Breast epithelium (tissue), 4 donors: Measurements from ENCODE around the gene CACNA1E. TPM values are rescaled to one million over a fixed set of nuclear protein-coding genes. Genes with fewer than 3 reads are reported as not detected.
"Not testable (repeated sequence)": the region's sequence is repeated elsewhere in the genome, so short reads cannot be mapped to it uniquely, and the experiment has no call there.

ENCODE experiments used
- DNase-seq, 2 donors: peaks; one replicate each; pipeline ENCODE4 v3.0.0-alpha.2; 2019; ENCODE audit warnings: low spot score in 2 of 2
- H3K27ac ChIP-seq, 2 donors: fragments of 200-600 bp; sonication (generic) in 1 of 2; one replicate each; pipeline ENCODE4 v1.5.1; 2016 to 2019; ENCODE audit warnings: mild to moderate bottlenecking in 1 of 2
- H3K27me3 ChIP-seq, 2 donors: fragments of 200-600 bp; sonication (generic) in 1 of 2; one replicate each; pipeline versions ENCODE4 v1.5.1 to v1.6.0; 2017 to 2019; ENCODE audit warnings: control low read depth in 1 of 2, mild to moderate bottlenecking in 1 of 2
- H3K36me3 ChIP-seq: fragments of 200-600 bp; one replicate; pipeline ENCODE4 v1.5.1; 2019
- H3K4me1 ChIP-seq, 2 donors: fragments of 200-600 bp; sonication (generic); one replicate each; pipeline ENCODE4 v1.5.1; 2016 to 2019; ENCODE audit warnings: control low read depth in 1 of 2
- H3K4me3 ChIP-seq, 3 donors: fragments of 200-600 bp; sonication (generic); 1 replicate in 2 of 3; 2 replicates in 1 of 3; pipeline ENCODE4 v1.5.1; 2016 to 2019; ENCODE audit warnings: mild to moderate bottlenecking in 3 of 3, moderate library complexity in 2 of 3
- H3K9me3 ChIP-seq, 2 donors: fragments of 200-600 bp; sonication (generic) in 1 of 2; one replicate each; pipeline ENCODE4 v1.5.1; 2016 to 2019; ENCODE audit warnings: control low read depth in 1 of 2
- POLR2A ChIP-seq: fragments of 450-650 bp; IDR thresholded peaks from one replicate; pipeline ENCODE4 v1.6.1; 2016; ENCODE audit warnings: antibody characterized with exemption, mild to moderate bottlenecking, moderate library complexity
- POLR2AphosphoS5 ChIP-seq, 3 donors: sonication (generic); formaldehyde crosslinking; IDR thresholded peaks; one replicate each; pipeline ENCODE4 v1.6.1; 2017; ENCODE audit warnings: antibody characterized with exemption in 3 of 3
- intact Hi-C: fragments of 100-400 bp; cut with DNase I; formaldehyde crosslinking; loops from one replicate; pipeline ENCODE4 v1.15.1; 2023; ENCODE audit warnings: low total_unique reads
- total RNA-seq, 3 donors: library from RNA; depleted of rRNA; stranded (reverse); fragments of >200 nt; gene quantifications; one replicate each; pipeline ENCODE4 v1.1.0, GENCODE V29; 2016
- TF ChIP-seq, protein P1 (sequence below), 3 donors: fragments of 450-650 bp; IDR thresholded peaks; one replicate each; pipeline ENCODE4 v1.5.1; 2016 to 2017; ENCODE audit warnings: antibody characterized with exemption in 3 of 3, mild to moderate bottlenecking in 3 of 3, moderate library complexity in 3 of 3

CACNA1E gene
- total RNA-seq, 3 donors from 2014 or later: under 0.01 TPM; not detected in 2

DNA sequence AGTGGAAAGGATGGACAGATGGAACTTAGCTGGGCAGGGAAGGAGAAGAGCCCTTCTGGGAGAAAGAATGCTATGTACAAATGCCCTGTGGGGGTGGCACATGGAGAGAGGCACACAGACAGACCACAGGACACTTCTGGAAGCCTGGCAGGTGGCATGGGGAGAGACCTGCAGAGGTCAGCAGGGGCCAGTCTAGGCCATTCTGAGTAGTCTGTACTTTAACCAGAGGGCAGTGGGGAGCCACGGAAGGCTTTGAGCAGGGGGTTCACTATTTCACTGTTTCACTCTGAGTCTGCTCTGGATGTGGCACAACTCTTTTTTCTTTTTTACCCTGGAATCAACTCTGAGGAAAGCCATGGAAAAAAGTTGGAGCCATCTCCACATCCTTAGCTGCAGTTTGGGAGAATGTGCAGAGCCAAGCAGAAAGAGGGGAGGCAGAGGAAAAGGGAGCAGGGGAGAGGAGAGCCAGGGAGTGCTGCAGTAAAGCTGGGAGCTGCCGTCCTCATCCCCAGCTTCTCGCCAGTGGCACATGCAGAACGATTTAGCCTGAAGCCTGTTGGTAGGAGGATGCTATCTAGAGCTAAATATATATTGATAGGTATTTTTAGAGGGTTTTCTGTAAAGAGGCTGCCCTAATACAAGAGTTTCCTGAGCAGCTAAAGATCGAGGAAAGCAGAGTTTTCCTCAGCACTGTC is 34.0 kb downstream of the CACNA1E start:
- DNase-seq: no peak
- H3K27ac ChIP-seq: no peak overlapping the region
- no peaks in the 10 kb centered on the region for H3K27me3 ChIP-seq
- intact Hi-C loops: no loop called here
- H3K4me1 ChIP-seq: no peaks in the 10 kb centered on the region
- no peaks in the 10 kb centered on the region for H3K36me3 ChIP-seq
- TF ChIP-seq POLR2A: no peak
- no peak for TF ChIP-seq POLR2AphosphoS5 (IDR thresholded peaks at IDR 0.05)
- TF ChIP-seq, protein P1, sequence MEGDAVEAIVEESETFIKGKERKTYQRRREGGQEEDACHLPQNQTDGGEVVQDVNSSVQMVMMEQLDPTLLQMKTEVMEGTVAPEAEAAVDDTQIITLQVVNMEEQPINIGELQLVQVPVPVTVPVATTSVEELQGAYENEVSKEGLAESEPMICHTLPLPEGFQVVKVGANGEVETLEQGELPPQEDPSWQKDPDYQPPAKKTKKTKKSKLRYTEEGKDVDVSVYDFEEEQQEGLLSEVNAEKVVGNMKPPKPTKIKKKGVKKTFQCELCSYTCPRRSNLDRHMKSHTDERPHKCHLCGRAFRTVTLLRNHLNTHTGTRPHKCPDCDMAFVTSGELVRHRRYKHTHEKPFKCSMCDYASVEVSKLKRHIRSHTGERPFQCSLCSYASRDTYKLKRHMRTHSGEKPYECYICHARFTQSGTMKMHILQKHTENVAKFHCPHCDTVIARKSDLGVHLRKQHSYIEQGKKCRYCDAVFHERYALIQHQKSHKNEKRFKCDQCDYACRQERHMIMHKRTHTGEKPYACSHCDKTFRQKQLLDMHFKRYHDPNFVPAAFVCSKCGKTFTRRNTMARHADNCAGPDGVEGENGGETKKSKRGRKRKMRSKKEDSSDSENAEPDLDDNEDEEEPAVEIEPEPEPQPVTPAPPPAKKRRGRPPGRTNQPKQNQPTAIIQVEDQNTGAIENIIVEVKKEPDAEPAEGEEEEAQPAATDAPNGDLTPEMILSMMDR (IDR thresholded peaks at IDR 0.05): no peak
- H3K4me3 ChIP-seq: no peak overlapping the region
- no peaks in the 10 kb centered on the region for H3K9me3 ChIP-seq

DNA sequence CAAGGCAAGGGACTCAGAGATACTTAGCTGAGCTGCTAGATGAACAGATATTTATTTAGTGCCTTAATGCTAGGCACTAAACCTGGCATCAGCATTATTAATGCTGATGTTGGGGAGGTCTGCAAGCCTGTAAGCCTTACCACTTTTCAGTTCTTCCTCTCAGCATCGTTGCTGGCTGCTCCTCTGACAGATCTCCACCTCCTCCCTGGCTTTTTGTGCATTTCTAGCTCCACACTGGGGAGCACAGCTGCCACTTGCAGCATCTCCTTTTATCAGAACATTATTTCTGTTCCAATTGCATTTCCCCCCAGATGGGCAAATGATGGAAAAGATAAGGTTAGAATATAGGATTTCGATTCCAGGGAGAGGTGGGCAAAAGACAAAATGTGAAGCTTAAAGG is 34.8 kb downstream of the CACNA1E start:
- no peak for DNase-seq
- H3K9me3 ChIP-seq: no peaks in the 10 kb centered on the region
- no peaks in the 10 kb centered on the region for H3K27me3 ChIP-seq
- intact Hi-C loops: no loop called here
- H3K4me3 ChIP-seq: no peak overlapping the region
- no peaks in the 10 kb centered on the region for H3K36me3 ChIP-seq
- TF ChIP-seq, protein P1 (IDR thresholded peaks at IDR 0.05): no peak
- TF ChIP-seq POLR2A (no peak), POLR2AphosphoS5 (IDR thresholded peaks at IDR 0.05) (no peak)
- H3K27ac ChIP-seq: no peak overlapping the region
- H3K4me1 ChIP-seq: no peaks in the 10 kb centered on the region

DNA sequence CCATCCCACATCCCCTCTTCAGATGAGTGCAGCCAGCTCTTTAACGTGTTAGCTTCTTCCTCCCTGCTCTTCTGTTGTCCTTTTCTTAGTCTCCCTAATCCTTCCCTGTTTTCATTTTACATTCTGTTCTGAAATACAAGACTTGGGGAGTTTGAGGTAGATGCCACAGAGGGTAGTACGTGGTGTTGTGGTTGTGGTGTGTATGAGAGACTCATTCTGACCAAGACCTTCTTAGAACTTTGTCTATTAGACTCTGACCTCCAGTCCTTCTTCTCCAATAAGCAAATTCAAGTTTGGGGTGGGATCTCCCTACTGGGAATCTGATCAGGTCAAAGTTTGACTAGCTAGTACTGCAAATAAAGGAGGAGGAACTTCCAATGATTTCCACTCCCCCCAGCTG is 39.5 kb downstream of the CACNA1E start:
- TF ChIP-seq, protein P1 (IDR thresholded peaks at IDR 0.05): no peak
- TF ChIP-seq POLR2A (no peak), POLR2AphosphoS5 (IDR thresholded peaks at IDR 0.05) (no peak)
- Histone ChIP-seq H3K36me3 (no peaks in the 10 kb centered on the region), H3K27ac (no peak overlapping the region), H3K27me3 (no peaks in the 10 kb centered on the region), H3K9me3 (peaks cover under 1% of the 10 kb centered on the region in 2 donors), H3K4me1 (no peaks in the 10 kb centered on the region), H3K4me3 (no peak overlapping the region)
- intact Hi-C loops: no loop called here
- no peak for DNase-seq

DNA sequence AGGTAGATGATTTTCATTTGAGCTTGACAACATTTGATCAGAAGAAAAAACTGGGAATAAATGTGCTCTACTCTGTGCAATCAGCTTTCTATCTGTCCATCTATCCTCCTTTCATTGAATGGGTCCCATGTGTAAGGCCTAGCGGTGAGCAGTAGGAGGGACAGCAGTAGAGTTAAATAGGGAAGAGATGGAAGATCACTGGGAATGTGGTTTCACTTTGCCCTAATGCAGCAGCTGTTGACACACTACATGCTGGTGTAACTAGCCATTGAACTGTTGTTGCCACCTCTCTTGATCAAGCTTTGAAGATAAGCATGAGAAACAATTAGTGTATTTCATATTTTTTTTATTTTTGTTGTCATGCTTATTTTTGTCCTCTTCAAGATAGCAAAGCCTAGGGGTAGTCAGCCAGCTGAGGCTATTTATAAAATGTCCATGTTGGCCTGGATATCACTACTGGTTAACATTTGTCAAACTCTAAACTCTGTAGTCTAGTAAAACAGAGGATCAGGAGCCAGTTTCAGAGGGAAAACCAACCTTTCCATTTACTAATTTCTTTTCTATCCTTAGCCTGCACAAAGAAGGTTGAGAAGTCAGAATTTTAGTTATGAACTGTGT is 41.9 kb downstream of the CACNA1E start:
- DNase-seq: no peak
- no peak overlapping the region for H3K27ac ChIP-seq
- TF ChIP-seq POLR2AphosphoS5 (IDR thresholded peaks at IDR 0.05) (no peak), POLR2A (no peak)
- TF ChIP-seq, protein P1 (IDR thresholded peaks at IDR 0.05): no peak
- H3K9me3 ChIP-seq: peaks cover 12 to 17% of the 10 kb centered on the region in 2 donors
- H3K4me1 ChIP-seq: no peaks in the 10 kb centered on the region
- intact Hi-C loops: no loop called here
- no peaks in the 10 kb centered on the region for H3K27me3 ChIP-seq
- no peaks in the 10 kb centered on the region for H3K36me3 ChIP-seq
- no peak overlapping the region for H3K4me3 ChIP-seq

DNA sequence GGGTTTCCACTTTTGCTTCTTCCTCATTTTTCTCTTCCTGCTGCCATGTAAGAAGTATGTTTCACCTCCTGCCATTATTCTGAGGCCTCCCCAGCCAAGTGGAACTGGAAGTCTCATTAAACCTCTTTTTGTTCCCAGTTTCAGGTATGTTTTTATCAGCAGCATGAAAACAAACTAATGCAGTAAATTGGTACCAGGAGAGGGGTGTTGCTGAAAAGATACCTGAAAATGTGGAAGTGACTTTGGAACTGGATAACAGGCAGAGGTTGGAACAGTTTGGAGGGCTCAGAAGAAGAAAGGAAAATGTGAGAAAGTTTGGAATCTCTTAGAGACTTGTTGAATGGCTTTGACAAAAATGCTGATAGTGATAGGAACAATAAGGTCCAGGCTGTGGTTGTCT is 44.9 kb downstream of the CACNA1E start:
- H3K4me3 ChIP-seq, H3K27ac ChIP-seq, H3K36me3 ChIP-seq, H3K27me3 ChIP-seq, H3K4me1 ChIP-seq, intact Hi-C loops, DNase-seq: not testable (repeated sequence)
- peaks cover 12 to 17% of the 10 kb centered on the region in 2 donors for H3K9me3 ChIP-seq
